Endothelial cell of umbilical vein (primary cell): Measurements from ENCODE around the gene ZNF132. TPM values are rescaled to one million over a fixed set of nuclear protein-coding genes. Genes with fewer than 3 reads are reported as not detected.

Experiments
- BruUV-seq: library from RNA; stranded (reverse); fragments of 400-500 nt; replicated peaks from 2 replicates; lab custom pipeline; 2021; lab: Mats Ljungman, UMichigan
- CTCF ChIA-PET: fragments of 300-600, 350-600 bp; sonication (Branson Sonifier 250); formaldehyde crosslinking; loops from one replicate; lab custom pipeline; 2021; ENCODE audit warnings: antibody characterized with exemption, inconsistent platforms; lab: Charles Lee
- POLR2A ChIA-PET: fragments of 300-600, 350-600 bp; sonication (Branson Sonifier 250); formaldehyde crosslinking; loops from one replicate; lab custom pipeline; 2021; ENCODE audit warnings: antibody characterized with exemption, inconsistent platforms; lab: Charles Lee
- DNase-seq: peaks from one replicate; pipeline ENCODE4 v3.0.0-alpha.2; 2011; ENCODE audit warnings: low read depth, low spot score
- FAIRE-seq: peaks from 2 replicates; lab custom pipeline; 2011; peaks lifted over from hg19 to GRCh38; lab: Jason Lieb, UNC
- H2AFZ ChIP-seq: 2 replicates; pipeline ENCODE4 v1.6.0; 2012; ENCODE audit warnings: low read depth, low read length, control low read depth, inconsistent platforms
- H3K27ac ChIP-seq: 2 replicates; pipeline ENCODE4 v1.5.1; 2011; ENCODE audit warnings: low read depth, mild to moderate bottlenecking, control low read depth, low read length, moderate library complexity; ENCODE audit not compliant: insufficient read depth
- H3K27me3 ChIP-seq, 2 experiments: 2 replicates each; pipeline versions ENCODE4 v1.6.0 to v1.6.1; 2011; ENCODE audit warnings: low read length in 2 of 2, mixed read lengths in 1 of 2; ENCODE audit not compliant: control insufficient read depth in 2 of 2, insufficient read depth in 2 of 2
- H3K36me3 ChIP-seq, 2 experiments: 2 replicates in 1 of 2; 3 replicates in 1 of 2; pipeline ENCODE4 v1.5.1; 2011; ENCODE audit warnings: low read length in 2 of 2, mild to moderate bottlenecking in 1 of 2, moderate library complexity in 1 of 2; ENCODE audit not compliant: control insufficient read depth in 2 of 2, insufficient read depth in 2 of 2; ENCODE audit errors: extremely low read depth in 1 of 2
- H3K4me1 ChIP-seq: 3 replicates; pipeline ENCODE4 v1.5.1; 2011; ENCODE audit warnings: mild to moderate bottlenecking, low read length; ENCODE audit not compliant: control insufficient read depth, insufficient read depth; ENCODE audit errors: extremely low read depth
- H3K4me2 ChIP-seq: 2 replicates; pipeline ENCODE4 v1.6.1; 2011; ENCODE audit warnings: low read length, control low read depth, mixed read lengths; ENCODE audit not compliant: insufficient read depth
- H3K4me3 ChIP-seq, 3 experiments: fragments of 200-600 bp in 1 of 3; sonication (generic), shearing (Covaris generic) in 1 of 3; replicated peaks in 1 of 3; 2 replicates each; pipeline ENCODE4 v1.5.1; 2011 to 2016; ENCODE audit warnings: control low read depth in 3 of 3, low read length in 3 of 3, mild to moderate bottlenecking in 2 of 3, inconsistent platforms in 1 of 3, low read depth in 1 of 3, moderate library complexity in 1 of 3; ENCODE audit not compliant: insufficient read depth in 1 of 3
- H3K79me2 ChIP-seq: 2 replicates; pipeline ENCODE4 v1.6.0; 2012; ENCODE audit warnings: low read length, inconsistent platforms; ENCODE audit not compliant: control insufficient read depth, insufficient read depth
- H3K9ac ChIP-seq: replicated peaks from 2 replicates; pipeline ENCODE3; 2011; ENCODE audit warnings: low read length, control low read depth; ENCODE audit not compliant: insufficient read depth; ENCODE audit errors: extremely low read depth
- H3K9me1 ChIP-seq: replicated peaks from 3 replicates; pipeline ENCODE4 v1.6.0; 2011; ENCODE audit warnings: mild to moderate bottlenecking, low read length; ENCODE audit not compliant: control insufficient read depth, insufficient read depth; ENCODE audit errors: extremely low read depth
- H3K9me3 ChIP-seq: replicated peaks from 2 replicates; pipeline ENCODE4 v1.5.1; 2012; ENCODE audit warnings: low read length, inconsistent platforms; ENCODE audit not compliant: control insufficient read depth, insufficient read depth
- H4K20me1 ChIP-seq: replicated peaks from 2 replicates; pipeline ENCODE3; 2011; ENCODE audit warnings: mild to moderate bottlenecking, low read length; ENCODE audit not compliant: control insufficient read depth, insufficient read depth; ENCODE audit errors: extremely low read depth
- CTCF ChIP-seq, 2 donors: IDR thresholded peaks; 1 replicate in 1 of 2; 2 replicates in 1 of 2; pipeline ENCODE4 v1.5.1; 2011; ENCODE audit warnings: low read length in 2 of 2, mild to moderate bottlenecking in 2 of 2, moderate library complexity in 2 of 2, control low read depth in 1 of 2, inconsistent platforms in 1 of 2, low read depth in 1 of 2; ENCODE audit not compliant: insufficient read depth in 1 of 2; ENCODE audit errors: extremely low read depth in 1 of 2
- EZH2 ChIP-seq: IDR thresholded peaks from 2 replicates; pipeline ENCODE4 v1.6.1; 2012; ENCODE audit warnings: borderline replicate concordance, low read depth, mild to moderate bottlenecking, moderate library complexity, low read length, inconsistent platforms; ENCODE audit not compliant: severe bottlenecking
- FOS ChIP-seq: IDR thresholded peaks from 2 replicates; pipeline ENCODE4 v1.6.1; 2011; ENCODE audit warnings: mild to moderate bottlenecking, low read length, moderate library complexity, borderline replicate concordance; ENCODE audit not compliant: insufficient read depth
- GATA2 ChIP-seq: IDR thresholded peaks from 2 replicates; pipeline ENCODE4 v1.7.0; 2011; ENCODE audit warnings: low read depth, mild to moderate bottlenecking, moderate library complexity, mixed read lengths, low read length; ENCODE audit not compliant: insufficient read length, insufficient read depth
- JUN ChIP-seq: IDR thresholded peaks from 2 replicates; pipeline ENCODE4 v1.6.1; 2011; ENCODE audit warnings: borderline replicate concordance, low read depth; ENCODE audit not compliant: insufficient read length, insufficient read depth
- MAX ChIP-seq: IDR thresholded peaks from 2 replicates; pipeline ENCODE4 v1.6.1; 2011; ENCODE audit not compliant: insufficient read depth, insufficient read length
- MYC ChIP-seq: IDR thresholded peaks from one replicate; pipeline ENCODE4 v1.6.1; 2011; ENCODE audit warnings: mild to moderate bottlenecking, low read depth, low read length
- POLR2A ChIP-seq: IDR thresholded peaks from 2 replicates; pipeline ENCODE4 v1.6.1; 2012; ENCODE audit warnings: low read depth, mild to moderate bottlenecking, control low read depth, low read length
- POLR2AphosphoS5 ChIP-seq: IDR thresholded peaks from 2 replicates; pipeline ENCODE4 v1.6.1; 2012; ENCODE audit warnings: low read depth, mild to moderate bottlenecking, control low read depth, low read length, moderate library complexity; ENCODE audit not compliant: insufficient read depth
- dilution Hi-C: fragments of 300-500 bp; cut with MboI; formaldehyde crosslinking; loops from one replicate; pipeline ENCODE4 v1.15.0; 2019; ENCODE audit warnings: low sequenced_read_pairs; ENCODE audit not compliant: extremely low pct_ligation_motif_present
- intact Hi-C: fragments of 100-400 bp; cut with micrococcal nuclease; formaldehyde crosslinking; loops from one replicate; pipeline ENCODE4 v1.10.0; 2022
- polyA plus RNA-seq, 4 experiments: library from polyadenylated mRNA; depleted of rRNA in 3 of 4; stranded (reverse) in 3 of 4; unstranded in 1 of 4; fragments of >200 nt; gene quantifications; 2 replicates each; pipeline versions ENCODE4 v1.2.1 to v1.2.3, GENCODE V29; 2011 to 2012; ENCODE audit warnings: missing spikeins in 1 of 4
- total RNA-seq: library from RNA; stranded (reverse); gene quantifications from 2 replicates; pipeline ENCODE4 v1.2.3, GENCODE V29; 2021

The ZNF132 gene
- total and polyA plus RNA-seq, 2 donors (not counting 3 experiments of a cell fraction or from before 2014, with no cell fraction given) = 0.54 to 4.2 TPM

DNA sequence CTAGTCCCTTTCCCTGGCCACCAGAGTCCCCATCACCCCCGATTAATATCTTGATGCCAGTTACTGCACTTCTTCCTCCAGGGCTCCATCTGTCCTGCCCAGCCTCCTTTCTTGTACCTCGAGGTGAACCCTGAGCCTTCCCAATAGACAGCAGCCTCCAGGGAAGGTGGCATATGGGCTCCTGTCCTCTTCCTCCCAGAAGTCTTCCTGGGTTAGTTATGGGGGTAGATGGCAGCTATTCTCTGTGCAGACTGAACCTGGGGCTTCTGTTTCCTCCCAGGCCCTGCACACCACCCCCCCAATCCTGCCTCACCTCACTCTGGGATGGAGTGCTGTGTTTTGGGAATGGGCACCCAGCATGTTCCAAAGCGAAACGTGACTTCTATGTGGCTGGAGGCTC, 41.9 kb downstream of the ZNF132 start:
- no peak overlapping the region for H3K27ac ChIP-seq
- intact Hi-C loops (no loop called here), dilution Hi-C loops (no loop called here)
- H3K9ac ChIP-seq = no peak overlapping the region
- no peak overlapping the region for H3K4me2 ChIP-seq
- ChIA-PET CTCF (no interaction called here), POLR2A (no interaction called here)
- H3K9me3 ChIP-seq = no peaks in the 10 kb centered on the region
- FAIRE-seq (no peak), DNase-seq (no peak)
- no peak overlapping the region for H2AFZ ChIP-seq
- no peak for TF ChIP-seq POLR2A
- TF ChIP-seq GATA2 = no peak
- no peak for TF ChIP-seq MAX
- no peak for TF ChIP-seq CTCF (IDR thresholded peaks at IDR 0.05; ENCODE audit: extremely low read depth in 1 of 2, insufficient read depth in 1 of 2, low read depth in 1 of 2, low read length in 2 of 2)
- TF ChIP-seq EZH2 = no peak
- no peak for TF ChIP-seq JUN
- TF ChIP-seq MYC = no peak
- no peak for TF ChIP-seq FOS
- no peak for TF ChIP-seq POLR2AphosphoS5
- H3K36me3 ChIP-seq = peaks cover 6 to 16% of the 10 kb centered on the region in 2 experiments
- H3K4me1 ChIP-seq = peaks cover 12% of the 10 kb centered on the region
- H3K79me2 ChIP-seq = no peaks in the 10 kb centered on the region
- no TSS peak for BruUV-seq
- no peaks in the 10 kb centered on the region for H3K27me3 ChIP-seq
- H3K9me1 ChIP-seq = no peaks in the 10 kb centered on the region
- H3K4me3 ChIP-seq = no peak overlapping the region
- no peaks in the 10 kb centered on the region for H4K20me1 ChIP-seq
